ELF-1 (cell line): ENCODE measurements around the gene PGS1.

ENCODE experiments used
- DNase-seq: peaks from one replicate; pipeline ENCODE4 v3.0.0-alpha.2; 2016; ENCODE audit warnings: low read depth, low spot score

PGS1 gene

DNA sequence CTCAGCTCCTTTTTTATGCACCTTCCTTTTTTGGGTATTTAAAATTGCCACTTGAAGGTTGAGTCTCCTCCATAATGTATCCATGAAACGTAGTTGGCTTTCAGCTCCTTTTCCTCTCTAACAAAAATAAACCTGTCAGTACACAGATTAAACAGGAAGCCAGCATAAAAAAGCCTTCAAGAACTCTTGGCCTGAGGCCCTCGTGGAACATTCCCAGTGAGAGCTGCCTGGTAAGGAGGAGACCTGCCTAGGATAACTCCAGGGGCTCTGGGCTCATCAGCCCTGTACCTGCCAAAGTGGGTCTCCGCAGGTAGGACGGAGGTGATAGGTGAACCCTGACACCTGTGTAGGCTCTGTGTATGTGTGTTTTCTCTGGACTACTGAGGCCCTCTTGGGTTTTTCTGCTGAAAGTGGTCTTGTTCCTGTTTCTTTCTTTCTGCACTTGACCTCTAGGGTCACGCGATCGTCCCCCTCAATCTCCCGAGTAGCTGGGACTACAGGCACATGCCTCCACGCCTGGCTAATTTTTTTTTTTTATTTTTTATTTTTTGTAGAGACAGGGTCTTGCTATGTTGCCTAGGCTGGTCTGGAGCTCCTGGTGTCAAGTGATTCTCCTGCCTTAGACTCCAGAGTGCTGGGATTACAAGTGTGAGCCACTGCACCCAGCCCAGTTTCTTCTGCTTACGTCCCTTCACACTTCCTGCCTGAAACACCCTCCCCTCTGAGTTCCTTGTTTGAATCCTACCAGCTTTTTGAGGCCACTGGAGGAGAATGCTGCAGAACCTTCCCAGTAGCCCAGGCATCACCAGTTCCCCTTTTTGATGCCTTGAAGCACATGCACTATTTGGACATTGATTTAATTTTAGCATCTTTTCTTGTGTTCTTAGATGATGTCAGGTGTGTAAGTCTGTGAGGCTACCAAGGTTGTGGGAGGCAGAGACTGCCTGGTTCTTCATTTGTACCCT, 9.8 kb downstream of the PGS1 start:
- no peak for DNase-seq

GRCh38 chr17:78390241-78391050, 12.0 kb downstream of the PGS1 start:
- peak; percentile 84 for DNase-seq

DNA sequence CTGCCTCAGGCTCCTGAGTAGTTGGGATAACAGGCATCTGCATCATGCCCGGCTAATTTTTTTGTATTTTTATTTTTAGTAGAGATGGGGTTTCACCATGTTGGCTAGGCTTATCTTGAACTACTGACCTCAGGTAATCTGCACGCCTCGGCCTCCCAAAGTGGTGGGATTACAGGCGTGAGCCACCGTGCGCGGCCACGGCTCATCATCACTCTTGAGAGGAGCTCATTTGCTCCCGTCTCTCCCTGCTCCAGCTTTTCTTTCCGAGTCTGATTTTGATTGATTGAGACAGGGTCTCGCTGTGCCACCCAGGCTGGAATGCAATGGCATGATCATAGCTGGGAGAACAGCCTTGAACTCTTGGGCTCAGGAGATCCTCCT, 12.6 kb downstream of the PGS1 start:
- DNase-seq, result no peak

GRCh38 chr17:78391843-78392242, 13.4 kb downstream of the PGS1 start:
- DNase-seq, result no peak

GRCh38 chr17:78392295-78392694, 13.8 kb downstream of the PGS1 start:
- no peak for DNase-seq

- no peak for DNase-seq
These were observed 15.1 kb downstream of the PGS1 start for GRCh38 chr17:78393575-78393974.

- no peak for DNase-seq
These were observed 15.8 kb downstream of the PGS1 start for GRCh38 chr17:78394209-78394608.

GRCh38 chr17:78395155-78395554, 16.7 kb downstream of the PGS1 start:
- DNase-seq, result no peak

DNA sequence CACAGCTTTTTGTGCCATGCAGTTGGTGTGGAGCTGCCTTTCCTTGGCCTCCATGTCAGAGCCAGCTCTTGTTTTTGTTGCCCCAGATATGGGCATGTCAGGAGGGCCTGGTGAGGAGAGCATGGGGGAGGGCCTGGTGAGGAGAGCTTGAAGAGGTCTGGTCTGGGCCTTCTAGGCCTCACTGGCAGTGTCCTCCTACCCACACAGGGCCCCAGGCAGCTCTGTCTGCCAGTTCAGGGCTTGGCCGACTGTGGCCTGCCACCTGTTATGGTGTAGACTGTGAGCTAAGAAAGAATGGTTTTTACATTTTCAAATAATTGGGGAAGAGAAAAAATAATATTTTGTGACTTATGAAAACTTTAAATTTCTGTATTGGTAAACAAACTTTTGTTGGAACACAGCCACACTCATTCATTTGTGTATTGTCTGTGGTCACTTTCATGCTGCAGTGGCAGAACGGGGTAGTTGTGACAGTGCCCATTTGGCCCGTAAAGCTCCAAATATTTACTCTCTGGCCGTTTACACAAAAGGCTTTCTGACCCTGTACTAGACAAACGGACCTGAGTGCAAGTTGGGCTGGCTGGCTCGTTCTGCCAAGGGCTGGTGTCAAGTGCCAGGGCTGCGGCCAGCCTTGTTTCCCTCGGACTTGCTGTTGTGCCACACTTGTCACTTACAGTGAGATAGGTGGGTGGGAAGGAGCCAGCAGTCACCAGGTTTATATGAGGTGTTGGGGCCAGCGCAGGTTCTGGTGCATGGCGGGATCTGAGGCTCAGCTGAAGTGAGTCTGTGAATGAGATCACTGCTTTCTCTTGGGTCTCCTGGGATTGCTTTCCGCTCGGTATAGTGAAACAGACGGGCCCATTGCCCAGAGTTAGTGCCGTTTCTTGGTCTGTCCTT, 18.2 kb downstream of the PGS1 start:
- DNase-seq, result no peak

DNA sequence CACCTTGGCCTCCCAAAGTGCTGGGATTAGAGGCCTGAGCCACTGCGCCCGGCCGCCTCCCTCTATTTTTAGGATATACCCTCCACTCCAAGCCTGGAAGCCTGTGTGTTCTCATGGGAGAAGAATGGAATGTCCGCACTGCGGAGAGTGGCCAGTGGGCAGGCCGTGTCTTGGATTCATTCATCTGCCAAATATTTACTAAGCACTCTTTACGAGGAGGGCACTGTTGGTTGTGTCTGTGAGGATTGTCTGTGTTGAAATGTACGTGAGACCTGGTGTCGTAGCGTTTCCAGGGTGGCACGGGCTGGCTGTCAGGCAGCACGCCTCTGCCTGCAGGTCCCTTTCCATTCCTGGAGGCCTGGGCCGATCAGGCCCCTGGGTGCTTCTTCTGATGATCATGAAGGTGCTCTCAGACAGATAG, 19.2 kb downstream of the PGS1 start:
- DNase-seq, result no peak

GRCh38 chr17:78398390-78398789, 19.9 kb downstream of the PGS1 start:
- DNase-seq, result no peak

GRCh38 chr17:78399028-78399692, 20.7 kb downstream of the PGS1 start:
- no peak for DNase-seq

GRCh38 chr17:78399693-78400144, 21.3 kb downstream of the PGS1 start:
- DNase-seq, result no peak

- no peak for DNase-seq
These were observed 22.3 kb downstream of the PGS1 start for GRCh38 chr17:78400581-78401240.

- DNase-seq, result peak; percentile 40
These were observed 22.8 kb downstream of the PGS1 start for GRCh38 chr17:78401246-78401645.

DNA sequence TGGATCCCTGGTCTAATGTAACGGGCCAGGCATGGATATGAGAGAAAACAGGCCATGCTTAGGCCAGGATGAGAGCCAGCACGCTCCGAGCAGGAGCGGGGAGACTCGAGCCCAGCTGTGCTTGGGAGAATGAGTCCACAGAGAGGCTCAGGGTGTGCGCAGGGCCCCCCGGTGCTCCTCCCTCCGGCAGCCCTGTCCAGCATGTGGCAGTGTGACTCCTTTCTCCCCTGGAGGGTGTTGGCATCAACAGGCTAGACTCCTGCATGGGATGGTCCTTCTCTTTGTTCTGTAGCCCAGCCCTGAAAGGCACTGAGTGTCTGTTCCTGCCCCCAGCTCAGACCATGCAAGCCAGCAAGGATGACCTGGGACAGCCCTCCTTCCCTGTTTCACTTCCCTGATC, 23.4 kb downstream of the PGS1 start:
- DNase-seq, result no peak

GRCh38 chr17:78403822-78404221, 25.4 kb downstream of the PGS1 start:
- no peak for DNase-seq

GRCh38 chr17:78406396-78406795, 27.9 kb downstream of the PGS1 start:
- no peak for DNase-seq

DNA sequence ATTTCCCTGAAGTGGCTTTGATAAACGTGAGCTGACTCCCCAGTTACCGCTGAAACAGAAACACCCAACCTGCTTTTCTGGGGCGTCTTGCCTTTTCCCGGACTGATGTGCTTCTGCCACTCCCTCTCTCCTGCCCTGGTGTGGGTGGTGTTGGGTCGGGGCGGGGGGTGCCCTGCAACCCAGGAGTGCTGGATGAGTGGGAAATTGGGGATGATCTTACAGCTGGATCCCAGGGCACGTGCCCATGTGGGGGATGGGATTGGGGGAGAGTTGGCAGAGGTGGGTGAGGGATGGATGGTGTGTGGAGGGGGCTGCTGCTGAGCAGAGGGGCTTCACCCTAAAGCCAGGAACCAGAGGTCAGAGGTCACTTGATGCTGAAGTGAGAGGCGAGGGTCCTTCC, 28.5 kb downstream of the PGS1 start:
- DNase-seq, result no peak

- no peak for DNase-seq
These were observed 29.0 kb downstream of the PGS1 start for GRCh38 chr17:78407387-78408000.
